ENCODE results near the gene PLA2G6.

PLA2G6 gene

DNA sequence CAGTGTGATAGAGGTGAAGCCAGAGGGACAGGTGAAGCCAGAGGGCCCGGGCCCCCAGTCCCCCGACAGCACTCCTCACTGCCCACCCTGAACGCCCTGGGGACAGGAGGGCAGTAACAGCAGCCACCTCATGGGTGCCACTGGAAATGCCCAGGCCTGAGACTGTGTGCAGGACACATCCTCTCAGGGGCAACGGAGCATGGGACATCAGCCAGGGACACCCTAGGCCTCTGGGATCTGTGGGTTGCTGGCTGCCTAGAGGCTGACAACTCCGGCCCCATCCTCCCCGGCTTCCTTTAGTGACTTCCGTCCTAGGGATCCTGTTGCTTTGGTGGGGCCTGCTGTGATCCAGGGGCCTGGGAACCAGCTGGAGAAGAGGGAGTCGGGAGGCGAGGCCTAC, 53.8 kb downstream of the PLA2G6 start:
- Histone ChIP-seq H3F3A (ENCODE audit: low read depth) (no peaks in the 10 kb centered on the region), H3K4me1 (ENCODE audit: insufficient read depth, low read length, poor library complexity, severe bottlenecking) (no peaks in the 10 kb centered on the region), H3K4me3 (ENCODE audit: low read length, poor library complexity, severe bottlenecking) (no peak overlapping the region), H2AFZ (ENCODE audit: low read length) (no peak overlapping the region), H3K9me3 (ENCODE audit: insufficient read depth, low read depth, low read length) (no peaks in the 10 kb centered on the region), H4K20me1 (ENCODE audit: insufficient read depth, low read length, poor library complexity, severe bottlenecking) (no peaks in the 10 kb centered on the region), H3K36me3 (ENCODE audit: insufficient read depth, low read length) (peaks cover 22% of the 10 kb centered on the region; the same call in 1 of the 2 replicates), H3K9me2 (replicated peaks; ENCODE audit: low read depth, low read length) (no peaks in the 10 kb centered on the region), H3K4me2 (ENCODE audit: low read depth, low read length, poor library complexity, severe bottlenecking) (no peak overlapping the region), H3K9ac (ENCODE audit: low read depth, low read length, poor library complexity, severe bottlenecking) (no peak overlapping the region), H3K27me3 (ENCODE audit: insufficient read depth, low read length, poor library complexity, severe bottlenecking) (no peaks in the 10 kb centered on the region), H3K79me2 (ENCODE audit: insufficient read depth, low read length) (no peaks in the 10 kb centered on the region)
- TF ChIP-seq EZH2phosphoT487 (IDR thresholded peaks at IDR 0.05; ENCODE audit: borderline replicate concordance): no peak
- TF ChIP-seq, protein P1, sequence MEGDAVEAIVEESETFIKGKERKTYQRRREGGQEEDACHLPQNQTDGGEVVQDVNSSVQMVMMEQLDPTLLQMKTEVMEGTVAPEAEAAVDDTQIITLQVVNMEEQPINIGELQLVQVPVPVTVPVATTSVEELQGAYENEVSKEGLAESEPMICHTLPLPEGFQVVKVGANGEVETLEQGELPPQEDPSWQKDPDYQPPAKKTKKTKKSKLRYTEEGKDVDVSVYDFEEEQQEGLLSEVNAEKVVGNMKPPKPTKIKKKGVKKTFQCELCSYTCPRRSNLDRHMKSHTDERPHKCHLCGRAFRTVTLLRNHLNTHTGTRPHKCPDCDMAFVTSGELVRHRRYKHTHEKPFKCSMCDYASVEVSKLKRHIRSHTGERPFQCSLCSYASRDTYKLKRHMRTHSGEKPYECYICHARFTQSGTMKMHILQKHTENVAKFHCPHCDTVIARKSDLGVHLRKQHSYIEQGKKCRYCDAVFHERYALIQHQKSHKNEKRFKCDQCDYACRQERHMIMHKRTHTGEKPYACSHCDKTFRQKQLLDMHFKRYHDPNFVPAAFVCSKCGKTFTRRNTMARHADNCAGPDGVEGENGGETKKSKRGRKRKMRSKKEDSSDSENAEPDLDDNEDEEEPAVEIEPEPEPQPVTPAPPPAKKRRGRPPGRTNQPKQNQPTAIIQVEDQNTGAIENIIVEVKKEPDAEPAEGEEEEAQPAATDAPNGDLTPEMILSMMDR (conservative IDR thresholded peaks at IDR 0.05; ENCODE audit: low read length): no peak

DNA sequence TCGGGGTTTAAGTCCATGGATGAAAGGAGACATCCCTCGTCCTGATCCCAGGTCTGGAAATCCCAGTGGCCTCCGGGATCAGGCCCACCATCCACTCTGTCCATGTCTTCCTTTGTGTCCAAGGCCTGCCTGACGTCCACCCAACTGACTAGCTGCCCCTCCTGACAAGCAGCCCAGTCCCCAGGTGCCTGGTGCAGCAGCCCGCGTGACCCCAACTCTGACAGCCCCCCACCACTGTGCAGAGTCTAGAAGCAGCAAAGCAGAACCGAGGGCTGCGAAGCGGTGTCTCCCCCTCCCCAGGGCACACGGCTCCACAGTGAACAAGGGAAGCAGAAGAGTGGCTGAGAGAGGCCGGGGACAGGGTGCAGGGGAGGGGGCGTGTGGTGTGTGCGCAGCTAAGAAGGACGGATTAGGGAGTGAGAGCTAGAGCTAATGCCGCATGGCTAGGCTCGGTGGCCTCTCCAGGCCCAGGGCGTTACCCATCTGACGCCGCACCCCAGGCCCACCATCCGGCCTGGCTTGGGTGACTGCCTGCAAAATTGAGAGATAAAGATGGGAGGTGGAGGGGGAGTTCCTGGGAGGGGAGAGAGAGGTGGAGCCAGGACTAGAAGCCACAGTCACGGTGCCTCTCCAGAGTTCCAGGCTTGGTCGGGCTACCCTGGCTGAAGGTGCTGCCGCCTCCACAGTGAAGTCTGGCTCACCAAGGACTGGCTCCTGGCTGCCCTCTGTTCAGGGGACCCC, 54.5 kb downstream of the PLA2G6 start:
- TF ChIP-seq, protein P1 (conservative IDR thresholded peaks at IDR 0.05; ENCODE audit: low read length): no peak
- no peak for TF ChIP-seq EZH2phosphoT487 (IDR thresholded peaks at IDR 0.05; ENCODE audit: borderline replicate concordance)
- Histone ChIP-seq H3K9ac (ENCODE audit: low read depth, low read length, poor library complexity, severe bottlenecking) (no peak overlapping the region), H4K20me1 (ENCODE audit: insufficient read depth, low read length, poor library complexity, severe bottlenecking) (no peaks in the 10 kb centered on the region), H3K4me3 (ENCODE audit: low read length, poor library complexity, severe bottlenecking) (no peak overlapping the region), H3K4me1 (ENCODE audit: insufficient read depth, low read length, poor library complexity, severe bottlenecking) (no peaks in the 10 kb centered on the region), H3K27me3 (ENCODE audit: insufficient read depth, low read length, poor library complexity, severe bottlenecking) (no peaks in the 10 kb centered on the region), H3K9me3 (ENCODE audit: insufficient read depth, low read depth, low read length) (no peaks in the 10 kb centered on the region), H2AFZ (ENCODE audit: low read length) (no peak overlapping the region), H3F3A (ENCODE audit: low read depth) (no peaks in the 10 kb centered on the region), H3K4me2 (ENCODE audit: low read depth, low read length, poor library complexity, severe bottlenecking) (no peak overlapping the region), H3K9me2 (replicated peaks; ENCODE audit: low read depth, low read length) (no peaks in the 10 kb centered on the region), H3K36me3 (ENCODE audit: insufficient read depth, low read length) (peaks cover 16% of the 10 kb centered on the region; the same call in 1 of the 2 replicates), H3K79me2 (ENCODE audit: insufficient read depth, low read length) (no peaks in the 10 kb centered on the region)

DNA sequence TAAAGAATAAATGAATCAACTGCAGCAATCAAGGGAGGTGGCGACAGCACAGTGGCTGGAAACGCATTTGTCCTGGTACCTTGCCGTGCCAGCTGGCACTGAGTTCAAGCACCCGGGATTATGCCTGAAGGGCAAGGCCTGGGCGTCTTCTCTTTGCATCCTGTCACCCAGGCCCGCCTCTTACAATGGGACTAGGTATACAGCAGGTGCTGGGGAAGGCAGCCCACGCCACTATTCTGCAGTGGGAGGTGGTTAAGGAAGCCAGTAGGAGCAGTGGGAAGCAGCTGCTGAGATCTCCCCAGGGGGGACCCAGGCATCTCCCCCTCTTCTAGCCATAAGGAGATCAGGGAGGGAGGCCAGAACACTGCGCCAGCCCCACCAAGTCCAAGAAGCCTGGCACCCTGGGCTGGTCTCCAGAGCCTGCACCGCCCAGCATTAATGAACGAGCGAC, 55.9 kb downstream of the PLA2G6 start:
- Histone ChIP-seq H3F3A (ENCODE audit: low read depth) (no peaks in the 10 kb centered on the region), H3K9me3 (ENCODE audit: insufficient read depth, low read depth, low read length) (no peaks in the 10 kb centered on the region), H3K4me3 (ENCODE audit: low read length, poor library complexity, severe bottlenecking) (no peak overlapping the region), H2AFZ (ENCODE audit: low read length) (no peak overlapping the region), H3K9me2 (replicated peaks; ENCODE audit: low read depth, low read length) (no peaks in the 10 kb centered on the region), H3K4me1 (ENCODE audit: insufficient read depth, low read length, poor library complexity, severe bottlenecking) (no peaks in the 10 kb centered on the region), H3K27me3 (ENCODE audit: insufficient read depth, low read length, poor library complexity, severe bottlenecking) (no peaks in the 10 kb centered on the region), H3K4me2 (ENCODE audit: low read depth, low read length, poor library complexity, severe bottlenecking) (no peak overlapping the region), H3K9ac (ENCODE audit: low read depth, low read length, poor library complexity, severe bottlenecking) (no peak overlapping the region), H4K20me1 (ENCODE audit: insufficient read depth, low read length, poor library complexity, severe bottlenecking) (no peaks in the 10 kb centered on the region), H3K79me2 (ENCODE audit: insufficient read depth, low read length) (no peaks in the 10 kb centered on the region), H3K36me3 (ENCODE audit: insufficient read depth, low read length) (peaks cover 10% of the 10 kb centered on the region; the same call in 1 of the 2 replicates)
- TF ChIP-seq EZH2phosphoT487 (IDR thresholded peaks at IDR 0.05; ENCODE audit: borderline replicate concordance): no peak
- TF ChIP-seq, protein P1 (conservative IDR thresholded peaks at IDR 0.05; ENCODE audit: low read length): no peak

All from Loucy (cell line).